Calu3 (cell line): ENCODE data around the gene SYT17. TPM values are rescaled to one million over a fixed set of nuclear protein-coding genes. Genes with fewer than 3 reads are reported as not detected.

Experiments used
- BruUV-seq: library from RNA; stranded (reverse); fragments of 400-500 nt; replicated peaks from 2 replicates; lab custom pipeline; 2021; lab: Mats Ljungman, UMichigan
- CTCF ChIA-PET: fragments of 300-600 bp; sonication (Branson Sonifier 250); formaldehyde crosslinking; loops from one replicate; lab custom pipeline; 2022; ENCODE audit warnings: antibody characterized with exemption; lab: Charles Lee
- DNase-seq: peaks from one replicate; pipeline ENCODE4 v3.0.0; 2022
- H3K27ac Mint-ChIP-seq: one replicate; pipeline ENCODE4 v1.8.0; 2022; ENCODE audit warnings: mixed read lengths; ENCODE audit not compliant: unreplicated experiment
- H3K27me3 Mint-ChIP-seq: one replicate; pipeline ENCODE4 v1.8.0; 2022; ENCODE audit warnings: mixed read lengths; ENCODE audit not compliant: unreplicated experiment
- H3K36me3 Mint-ChIP-seq: one replicate; pipeline ENCODE4 v1.8.0; 2022; ENCODE audit warnings: mild to moderate bottlenecking, moderate library complexity, mixed read lengths; ENCODE audit not compliant: insufficient read depth, unreplicated experiment
- H3K4me1 Mint-ChIP-seq: one replicate; pipeline ENCODE4 v1.8.0; 2022; ENCODE audit warnings: mild to moderate bottlenecking, low read depth, mixed read lengths; ENCODE audit not compliant: unreplicated experiment
- H3K4me3 Mint-ChIP-seq: one replicate; pipeline ENCODE4 v1.8.0; 2022; ENCODE audit warnings: mild to moderate bottlenecking, low read depth, moderate library complexity, mixed read lengths; ENCODE audit not compliant: unreplicated experiment
- H3K9me3 Mint-ChIP-seq: one replicate; pipeline ENCODE4 v1.8.0; 2022; ENCODE audit warnings: low read depth, mixed read lengths; ENCODE audit not compliant: unreplicated experiment
- CTCF ChIP-seq: fragments of 200-600 bp; IDR thresholded peaks from one replicate; pipeline ENCODE4 v1.8.0; 2022; ENCODE audit warnings: antibody characterized with exemption; ENCODE audit not compliant: unreplicated experiment
- intact Hi-C: fragments of 100-400 bp; cut with micrococcal nuclease; formaldehyde crosslinking; loops from one replicate; pipeline ENCODE4 v1.10.0; 2022; ENCODE audit not compliant: unreplicated experiment
- total RNA-seq: library from RNA; stranded (reverse); gene quantifications from 2 replicates; pipeline ENCODE4 v1.2.3, GENCODE V29; 2022

Gene SYT17
- total RNA-seq, 1 experiment from 2014 or later, result 10.6 TPM

- DNase-seq, result no peak
- intact Hi-C loops, result no loop called here
- CTCF ChIA-PET, result interaction anchor here (0.5 kb wide), 1 partner anchor 601 kb away, joined by 3 read pairs; no protein-coding TSS in a partner anchor
- Mint-ChIP-seq H3K27me3 (no peaks in the 10 kb centered on the region), H3K27ac (no peak overlapping the region), H3K9me3 (no peaks in the 10 kb centered on the region), H3K4me1 (no peaks in the 10 kb centered on the region), H3K36me3 (no peaks in the 10 kb centered on the region), H3K4me3 (no peak overlapping the region)
- TF ChIP-seq CTCF, result no peak
- no TSS peak for BruUV-seq
Observed at GRCh38 chr16:19252904-19253303, 84.9 kb downstream of the SYT17 start.

- Mint-ChIP-seq H3K27me3 (peaks cover 12% of the 10 kb centered on the region), H3K9me3 (no peaks in the 10 kb centered on the region)
- intact Hi-C loops, result no loop called here
Observed at GRCh38 chr16:19254611-19255010, 86.6 kb downstream of the SYT17 start.

GRCh38 chr16:19264123-19264673 is 96.2 kb downstream of the SYT17 start:
- no peak for TF ChIP-seq CTCF
- no peaks in the 10 kb centered on the region for H3K4me1 Mint-ChIP-seq
- H3K27me3 Mint-ChIP-seq, result peaks cover 3% of the 10 kb centered on the region
- no peak overlapping the region for H3K27ac Mint-ChIP-seq
- no peaks in the 10 kb centered on the region for H3K36me3 Mint-ChIP-seq
- CTCF ChIA-PET, result interaction anchor here (0.7 kb wide), 1 partner anchor 25 kb away, joined by 3 read pairs; no protein-coding TSS in a partner anchor
- peaks cover 4% of the 10 kb centered on the region for H3K9me3 Mint-ChIP-seq
- intact Hi-C loops, result no loop called here
- H3K4me3 Mint-ChIP-seq, result no peak overlapping the region
- DNase-seq, result no peak
- no TSS peak for BruUV-seq

More at GRCh38 chr16:19254611-19255010, 86.6 kb downstream of the SYT17 start:
- Mint-ChIP-seq H3K4me1 (no peaks in the 10 kb centered on the region), H3K4me3 (no peak overlapping the region), H3K36me3 (no peaks in the 10 kb centered on the region), H3K27ac (no peak overlapping the region)
- CTCF ChIA-PET, result no interaction called here
- no TSS peak for BruUV-seq
- no peak for DNase-seq
- no peak for TF ChIP-seq CTCF

GRCh38 chr16:19265380-19265930 is 97.4 kb downstream of the SYT17 start:
- Mint-ChIP-seq H3K36me3 (no peaks in the 10 kb centered on the region), H3K27me3 (no peaks in the 10 kb centered on the region), H3K9me3 (peaks cover 4% of the 10 kb centered on the region), H3K4me1 (no peaks in the 10 kb centered on the region), H3K4me3 (no peak overlapping the region), H3K27ac (no peak overlapping the region)
- intact Hi-C loops, result no loop called here
- CTCF ChIA-PET, result interaction anchor here (0.6 kb wide), 1 partner anchor 204 kb away, joined by 3 read pairs; no protein-coding TSS in a partner anchor
- no peak for TF ChIP-seq CTCF
- no TSS peak for BruUV-seq
- no peak for DNase-seq
